HG03439 (cell line): ENCODE data around the gene AUTS2.

Source experiments
- ATAC-seq: cut with Tn5 transposase; IDR thresholded peaks from one replicate; pipeline ENCODE4 v1.9.1; 2021; ENCODE audit warnings: mild to moderate bottlenecking, moderate library complexity; ENCODE audit not compliant: unreplicated experiment

Gene AUTS2

DNA sequence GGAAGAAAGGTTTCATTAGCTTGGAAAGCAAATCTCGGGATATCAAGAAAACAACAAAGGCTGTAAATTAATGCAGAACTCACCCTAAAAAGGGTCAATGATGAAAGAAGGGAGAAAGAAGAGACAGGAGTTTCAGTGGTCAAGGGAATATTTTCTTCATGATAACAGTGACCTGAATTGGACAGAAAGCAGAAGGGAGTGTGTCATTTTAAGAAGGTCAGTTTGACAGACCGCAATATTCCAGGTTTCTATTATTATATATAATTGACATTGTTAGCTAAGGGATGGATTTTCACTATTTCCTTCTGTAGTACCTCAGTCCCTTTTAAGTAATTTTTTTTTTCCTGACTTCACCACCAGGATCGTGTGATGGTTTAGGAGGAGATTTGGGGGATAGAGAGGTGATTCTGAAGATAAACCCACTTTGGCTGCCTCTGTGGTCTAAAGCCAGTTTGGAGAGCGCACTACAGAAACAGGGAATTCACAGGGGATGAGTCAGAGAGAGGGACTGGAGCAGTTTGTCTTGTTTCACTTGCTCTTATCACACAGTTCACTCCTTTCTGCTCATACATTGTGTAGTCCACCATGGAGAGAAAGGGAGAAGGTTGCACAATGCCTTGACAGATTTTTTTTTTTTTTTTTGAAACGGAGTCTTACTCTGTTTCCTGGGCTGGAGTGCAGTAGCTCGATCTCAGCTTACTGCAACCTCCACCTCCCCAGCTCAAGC is 417.9 kb downstream of the AUTS2 start:
- no peak for ATAC-seq

DNA sequence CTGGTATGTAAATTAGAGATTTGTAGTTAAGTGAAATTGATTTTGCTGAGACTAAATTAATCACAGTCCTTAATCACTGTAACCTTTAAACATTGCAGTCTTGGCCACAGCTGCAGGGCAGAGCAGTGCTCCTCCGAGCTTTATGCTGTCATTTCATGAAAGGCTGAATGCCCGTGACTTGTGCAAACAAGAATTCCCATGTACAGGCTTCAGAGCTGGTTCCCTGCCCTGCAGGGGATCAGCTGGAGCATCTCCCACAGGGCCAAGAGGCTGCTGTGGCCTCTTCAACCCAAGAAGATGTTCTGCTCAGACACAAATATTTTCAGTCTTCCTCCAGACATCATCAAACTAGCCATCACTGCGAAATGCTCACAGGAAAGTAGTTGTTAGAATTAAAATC is 419.1 kb downstream of the AUTS2 start:
- no peak for ATAC-seq

DNA sequence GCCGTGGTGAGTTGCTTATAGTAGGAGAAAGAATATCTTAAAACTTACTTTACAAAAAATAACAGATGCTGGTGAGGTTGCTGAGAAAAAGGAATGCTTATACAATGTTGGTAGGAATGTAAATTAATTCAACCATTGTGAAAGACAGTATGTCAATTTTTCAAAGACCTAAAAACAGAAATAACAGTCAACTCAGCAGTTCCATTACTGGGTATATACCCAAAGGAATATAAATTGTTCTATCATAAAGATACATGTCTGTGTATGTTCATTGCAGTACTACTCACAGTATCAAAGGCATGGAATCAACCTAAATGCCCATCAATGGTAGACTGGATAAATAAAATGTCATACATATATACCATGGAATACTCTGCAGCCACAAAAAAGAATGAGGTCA is 420.4 kb downstream of the AUTS2 start:
- ATAC-seq, result no peak

DNA sequence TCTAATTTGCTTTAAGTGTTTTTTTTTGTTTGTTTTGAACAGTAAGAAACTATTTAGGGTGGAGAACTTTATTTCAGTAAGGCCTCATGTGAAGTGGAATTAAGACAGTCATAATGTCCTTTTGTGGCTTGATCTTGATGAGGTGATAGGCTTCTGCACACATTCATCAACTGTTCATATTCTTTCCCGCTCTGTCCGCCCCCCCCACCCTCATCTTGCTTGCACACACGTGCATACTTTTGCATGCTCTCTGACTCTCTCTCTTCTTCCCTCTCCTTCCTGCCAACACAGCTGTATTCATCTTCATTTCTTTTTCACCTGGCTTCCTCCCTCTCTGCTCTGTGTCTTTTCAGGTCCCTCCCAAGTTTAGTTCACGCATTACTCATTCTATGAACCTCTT is 429.6 kb downstream of the AUTS2 start:
- no peak for ATAC-seq

DNA sequence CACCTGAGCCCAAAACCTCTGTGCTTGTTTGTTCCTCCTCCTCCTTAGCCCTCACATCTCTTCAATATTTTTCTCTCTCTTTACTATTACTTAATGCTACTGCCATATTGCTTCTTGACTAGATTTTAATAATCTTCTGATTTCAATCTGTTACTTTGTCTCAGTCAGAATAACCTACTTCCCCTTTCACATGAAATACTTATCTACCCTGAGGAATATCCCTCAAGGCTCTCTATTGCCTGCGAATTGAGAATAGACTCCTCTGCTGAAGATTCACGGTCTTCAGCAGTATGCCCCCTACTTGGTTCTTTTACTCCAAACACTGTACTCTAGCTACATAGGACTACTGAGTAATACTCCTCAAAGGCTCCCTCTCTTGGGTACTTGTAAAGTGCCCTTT is 430.3 kb downstream of the AUTS2 start:
- no peak for ATAC-seq

DNA sequence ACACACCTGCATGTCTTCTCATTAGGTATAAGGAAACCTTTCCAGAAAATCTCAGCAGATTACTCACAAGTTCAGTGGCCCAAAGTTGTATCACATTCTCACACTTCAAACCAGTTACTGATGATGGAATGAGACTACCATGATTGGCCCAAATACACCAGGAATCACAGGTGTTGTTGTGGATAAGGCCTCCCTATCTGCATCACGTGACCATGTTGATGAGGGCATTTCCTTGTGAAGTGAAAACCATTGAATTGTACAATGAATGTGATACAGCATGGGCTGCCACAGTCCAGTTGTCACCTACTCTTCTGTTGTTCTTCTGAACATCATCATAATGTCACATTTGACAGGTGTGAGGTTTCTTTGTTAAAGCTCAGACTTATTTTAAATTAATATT is 431.7 kb downstream of the AUTS2 start:
- ATAC-seq, result no peak

DNA sequence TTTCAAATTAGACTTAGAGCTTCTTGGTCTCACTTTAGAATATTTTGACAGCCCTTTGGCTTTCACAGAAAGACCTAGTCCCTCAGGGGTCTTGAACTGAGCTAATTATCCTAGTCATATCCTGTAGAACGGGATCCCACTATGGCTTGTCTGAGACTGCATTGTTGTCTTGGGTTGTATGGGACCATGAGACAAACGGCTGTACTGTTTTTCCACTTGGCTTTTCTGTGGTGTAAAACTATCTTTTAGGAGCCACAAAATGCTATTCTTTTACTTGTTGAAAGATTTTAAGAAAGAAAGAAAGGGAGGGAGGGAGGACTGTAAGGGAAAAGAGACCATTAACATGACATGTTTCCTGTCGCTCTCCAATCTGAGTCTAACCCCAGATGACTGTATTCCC is 432.5 kb downstream of the AUTS2 start:
- ATAC-seq, result no peak

DNA sequence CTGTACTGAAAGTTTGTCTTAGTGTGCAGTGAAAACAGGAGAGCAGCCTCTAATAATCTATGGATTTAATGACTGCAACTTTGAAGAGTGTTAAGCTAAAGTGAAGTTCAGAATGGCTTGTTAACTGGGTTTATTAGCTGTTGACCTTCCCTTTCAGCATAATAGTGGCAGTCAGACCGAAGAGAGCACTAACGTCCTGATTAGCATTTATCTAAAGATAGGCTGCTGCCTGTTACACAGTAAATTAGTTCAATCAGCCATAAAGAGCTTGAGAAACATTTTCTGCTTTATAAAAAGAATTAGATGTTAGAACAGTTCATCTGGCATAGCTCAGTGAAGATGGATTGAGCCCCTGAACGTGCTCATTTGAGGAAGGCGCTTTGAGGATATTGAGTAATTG is 433.0 kb downstream of the AUTS2 start:
- ATAC-seq, result no peak

DNA sequence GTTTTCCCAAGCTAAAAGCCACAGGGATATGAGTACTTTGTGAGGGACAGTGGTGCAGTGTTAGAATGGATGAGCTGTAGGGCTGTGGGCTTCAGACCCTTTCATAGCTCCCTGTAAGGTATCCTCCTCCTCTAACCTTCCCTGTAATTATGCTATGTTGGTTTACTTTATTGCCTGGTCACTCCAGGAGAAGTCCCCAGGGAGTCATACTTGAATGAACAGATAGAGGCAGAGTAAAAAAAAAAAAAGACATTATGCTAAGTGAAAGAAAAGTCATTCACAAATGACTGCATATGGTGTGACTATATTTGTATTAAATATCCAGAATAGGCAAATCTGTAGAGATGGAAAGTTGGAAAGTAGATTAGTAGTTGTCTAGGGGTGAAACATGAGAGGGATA is 434.4 kb downstream of the AUTS2 start:
- ATAC-seq, result no peak

DNA sequence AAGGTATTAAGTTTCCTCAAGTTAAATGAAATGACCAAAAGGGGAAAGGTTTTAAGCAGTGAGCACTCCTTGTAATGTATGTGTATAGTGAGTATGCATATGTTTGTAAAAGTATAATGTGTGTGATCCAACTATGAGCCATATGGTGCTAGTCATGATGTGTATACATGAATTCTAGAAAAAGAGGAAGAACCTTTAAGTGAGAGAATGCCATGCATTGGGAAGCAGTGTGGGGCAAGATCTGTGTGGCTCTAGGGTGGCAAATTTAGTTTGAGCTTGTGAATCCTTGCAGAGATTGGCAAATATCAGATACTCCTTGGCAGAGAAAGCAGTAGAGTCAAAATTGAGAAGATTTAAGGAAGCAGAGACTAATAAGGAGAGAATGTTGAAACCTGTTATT is 435.0 kb downstream of the AUTS2 start:
- no peak for ATAC-seq

DNA sequence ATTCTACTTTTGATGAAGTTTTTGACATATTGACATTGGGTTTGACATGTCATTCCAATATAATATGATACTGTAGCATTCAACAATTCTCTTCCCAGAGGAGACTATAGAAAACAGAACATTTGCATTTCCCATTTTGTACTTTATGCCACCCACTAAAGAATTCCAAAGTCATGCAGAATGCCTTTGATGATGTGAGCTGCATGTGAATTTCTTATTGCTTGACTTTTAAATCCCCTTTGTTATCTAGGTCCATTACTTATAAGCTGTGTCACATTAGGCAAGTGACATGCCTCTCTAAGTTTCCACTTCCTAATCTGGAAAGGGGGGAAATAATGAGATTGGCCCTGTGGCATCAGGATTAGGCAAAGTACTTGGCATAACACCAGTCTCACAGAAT is 436.7 kb downstream of the AUTS2 start:
- ATAC-seq, result no peak

DNA sequence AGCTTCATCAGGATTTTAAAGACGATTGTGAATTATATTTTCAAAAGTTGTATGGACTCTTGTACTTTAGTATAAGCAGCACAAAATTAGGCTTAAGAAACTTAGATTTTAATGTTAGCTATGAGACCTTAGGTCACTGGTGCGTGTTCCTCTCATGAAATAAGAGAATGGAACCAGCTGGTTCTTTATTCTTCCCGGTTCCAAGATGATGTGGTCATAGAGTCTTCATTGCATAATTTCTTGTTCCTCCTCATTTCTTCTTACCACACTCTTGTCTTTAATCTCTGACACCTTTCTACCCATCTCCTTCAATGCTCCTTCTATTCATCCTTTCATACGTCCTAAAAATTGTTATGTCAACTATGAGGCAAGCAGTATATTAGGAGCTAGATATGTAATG is 437.2 kb downstream of the AUTS2 start:
- ATAC-seq, result no peak

DNA sequence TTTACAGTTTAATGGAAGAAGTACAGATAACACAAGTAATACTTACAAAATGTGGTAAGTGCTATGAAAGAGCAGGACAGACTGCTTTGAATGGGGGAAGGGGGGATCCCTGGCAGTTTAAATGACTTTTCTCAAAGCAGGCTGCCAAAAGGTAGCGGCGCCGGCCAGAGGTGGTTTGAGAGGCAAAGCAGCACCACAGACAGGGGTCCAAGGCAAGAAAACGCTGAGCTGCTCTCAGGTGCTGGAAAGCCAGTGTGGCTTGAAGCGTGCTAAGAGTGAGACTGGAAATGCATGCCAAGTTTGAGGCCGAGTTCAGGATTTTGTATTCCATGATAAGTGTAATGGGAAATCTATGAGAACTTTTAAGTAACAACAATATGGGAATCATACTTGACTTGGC is 437.7 kb downstream of the AUTS2 start:
- no peak for ATAC-seq

DNA sequence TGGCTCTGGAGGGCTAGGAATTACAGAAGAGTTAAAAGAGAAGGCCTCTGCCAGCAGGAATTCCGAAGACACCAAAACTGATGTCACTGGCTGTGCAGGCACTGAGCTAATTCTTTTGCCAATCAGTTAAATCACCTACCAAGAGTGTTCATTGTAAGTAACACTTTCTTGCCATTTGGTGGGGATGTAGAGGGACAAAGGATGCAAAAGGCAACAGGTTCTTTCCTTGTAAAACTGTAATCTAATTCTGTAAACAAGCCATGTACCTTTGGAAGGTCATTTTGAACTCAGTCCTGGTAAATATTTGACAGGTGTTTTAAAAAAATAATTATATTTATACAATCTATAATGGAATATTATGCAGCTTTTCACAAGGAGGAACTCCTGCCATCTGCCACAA is 438.4 kb downstream of the AUTS2 start:
- no peak for ATAC-seq

DNA sequence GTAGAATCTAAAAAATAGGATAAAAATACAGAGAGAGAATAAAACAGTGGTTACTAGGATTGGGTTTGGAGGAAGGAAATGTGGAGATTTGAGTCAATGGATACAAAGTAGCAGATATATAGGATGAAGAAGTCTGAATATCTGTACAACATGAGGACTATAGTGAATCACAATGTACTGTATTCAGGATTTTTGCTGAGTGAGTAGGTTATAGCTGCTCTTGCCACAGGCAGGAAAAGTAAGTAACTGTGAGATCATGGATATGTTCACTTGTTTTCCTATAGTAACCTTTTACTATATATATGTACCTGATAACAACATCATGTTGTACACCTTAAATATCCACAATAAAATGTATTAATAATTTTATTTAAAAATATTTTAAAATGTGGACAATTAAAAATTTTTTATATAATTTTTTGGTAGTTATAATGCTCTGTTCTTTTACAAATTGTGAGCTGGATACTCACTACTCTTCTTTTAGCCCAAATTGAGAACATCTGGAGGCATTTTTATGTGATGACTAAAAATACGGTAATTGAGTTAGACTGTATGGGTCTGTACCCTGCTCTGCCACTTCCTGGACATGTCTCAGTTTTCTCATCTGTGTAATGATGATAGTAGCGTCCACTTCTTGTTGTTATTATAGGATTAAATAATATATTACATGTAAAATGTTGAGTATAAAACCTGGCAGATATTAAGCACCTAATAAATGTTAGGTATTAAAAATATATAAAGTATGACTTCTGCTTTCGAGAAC is 439.1 kb downstream of the AUTS2 start:
- no peak for ATAC-seq

DNA sequence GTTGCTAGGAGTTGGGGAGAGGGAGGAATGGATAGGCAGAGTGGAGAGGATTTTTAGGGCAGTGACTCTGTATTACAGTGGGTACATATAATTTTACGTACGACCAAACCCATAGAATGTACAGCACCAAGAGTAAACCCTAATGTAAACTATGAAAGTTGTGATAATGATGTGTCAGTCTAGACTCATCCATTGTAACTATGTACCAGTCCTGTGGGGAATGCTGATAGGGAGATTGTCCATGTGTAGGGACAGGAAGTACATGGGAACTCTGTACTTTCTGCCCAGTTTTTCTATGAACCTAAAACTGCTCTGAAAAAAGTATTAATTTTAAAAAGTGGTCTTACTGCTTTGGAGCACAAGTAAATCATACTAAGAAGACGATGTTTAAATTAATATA is 441.8 kb downstream of the AUTS2 start:
- no peak for ATAC-seq

DNA sequence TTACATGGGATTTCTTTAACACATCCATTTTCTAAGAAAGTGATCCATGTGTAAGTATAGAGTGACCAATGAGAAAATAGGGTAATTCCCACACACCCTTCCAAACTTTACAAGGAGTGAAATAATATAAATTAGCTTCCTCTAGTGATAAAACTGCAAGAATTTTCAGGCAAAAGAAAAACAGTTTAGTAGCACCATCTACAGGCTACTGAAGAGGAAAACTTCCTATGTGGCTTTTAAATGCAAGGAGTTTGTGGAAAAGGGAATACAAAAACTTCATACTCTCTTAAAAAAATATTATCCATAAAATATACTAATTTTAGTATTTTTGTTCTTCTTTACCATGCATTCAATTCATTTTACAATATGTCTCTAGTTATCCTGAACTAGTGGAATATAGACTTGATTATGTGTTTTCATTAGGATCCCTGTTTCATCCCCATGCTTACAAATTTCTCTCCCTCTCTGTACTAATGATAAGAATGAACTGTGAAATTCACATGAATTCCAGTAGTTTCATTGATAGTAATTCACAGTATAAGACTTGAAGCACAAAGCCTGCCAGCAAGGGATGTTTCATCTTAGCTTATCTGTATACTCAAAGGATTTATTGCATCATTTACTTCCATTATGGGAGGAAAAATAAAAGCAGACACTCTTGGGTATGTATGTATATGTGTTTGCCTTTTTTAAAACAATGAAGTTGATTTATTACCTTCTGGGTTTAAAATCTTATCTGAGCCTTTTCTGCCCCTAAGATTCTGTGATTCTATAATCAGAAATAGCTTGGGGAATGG is 442.9 kb downstream of the AUTS2 start:
- ATAC-seq, result no peak

DNA sequence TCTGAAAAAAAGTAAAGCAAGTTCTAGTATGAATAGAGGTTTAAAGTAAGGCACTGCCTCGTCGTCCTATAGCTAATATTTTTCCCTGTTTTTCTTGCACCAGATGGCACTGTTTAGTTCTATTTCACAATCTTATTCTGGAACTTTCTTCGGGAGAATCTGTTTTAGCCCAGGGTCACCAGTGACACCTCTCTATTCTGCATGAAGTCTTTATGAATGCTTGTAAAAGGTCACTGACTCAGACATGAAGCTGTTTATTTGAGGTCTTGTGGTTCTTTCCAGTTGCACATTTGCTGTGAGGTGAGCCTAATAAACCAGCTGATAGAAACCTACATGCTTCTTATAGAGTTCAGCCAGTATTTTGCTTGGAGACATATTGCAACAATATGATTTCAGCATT is 444.3 kb downstream of the AUTS2 start:
- ATAC-seq, result no peak

DNA sequence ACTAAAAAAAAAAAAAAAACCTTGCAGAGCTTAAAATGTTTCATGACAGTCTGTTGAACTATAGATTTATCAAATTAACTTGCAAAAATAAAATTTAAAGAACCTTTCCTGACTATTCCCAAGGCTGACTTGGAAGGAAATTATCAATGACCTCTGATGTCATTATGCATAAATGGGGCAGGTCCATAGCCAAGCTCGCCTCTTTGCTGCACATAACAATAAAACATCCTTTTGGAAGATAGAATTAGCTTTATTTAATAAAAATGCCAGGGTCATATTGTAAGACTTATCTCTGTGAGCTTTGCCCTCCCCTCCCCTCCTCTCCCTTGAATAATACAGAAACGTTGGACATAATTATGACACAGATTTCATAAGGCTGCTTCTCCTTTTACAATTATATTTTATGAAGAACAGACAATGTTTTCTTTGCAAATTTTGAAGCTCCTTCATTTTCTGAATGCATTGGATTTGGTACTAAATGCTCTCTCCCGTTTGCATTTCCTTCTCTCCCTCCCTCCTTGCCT is 444.8 kb downstream of the AUTS2 start:
- no peak for ATAC-seq

DNA sequence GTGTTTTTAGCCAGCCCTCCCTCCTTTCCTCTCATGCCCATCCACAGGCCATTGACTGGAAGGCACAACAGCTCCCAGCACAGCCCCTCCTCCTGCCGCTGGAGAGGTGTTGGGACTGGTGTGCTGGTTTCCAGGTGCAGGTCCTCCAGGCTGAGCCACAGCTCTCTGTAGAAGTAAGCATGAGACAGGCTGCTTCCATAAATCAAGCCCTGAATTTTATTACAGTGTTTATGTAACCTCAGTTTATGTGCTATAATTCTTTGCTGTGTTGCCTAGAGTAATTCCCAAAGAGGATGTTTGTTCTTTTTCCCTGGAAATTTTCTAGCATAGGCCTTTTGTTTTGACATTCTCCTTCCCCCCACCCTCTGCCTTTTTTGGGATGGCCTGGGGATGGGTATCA is 445.8 kb downstream of the AUTS2 start:
- no peak for ATAC-seq

DNA sequence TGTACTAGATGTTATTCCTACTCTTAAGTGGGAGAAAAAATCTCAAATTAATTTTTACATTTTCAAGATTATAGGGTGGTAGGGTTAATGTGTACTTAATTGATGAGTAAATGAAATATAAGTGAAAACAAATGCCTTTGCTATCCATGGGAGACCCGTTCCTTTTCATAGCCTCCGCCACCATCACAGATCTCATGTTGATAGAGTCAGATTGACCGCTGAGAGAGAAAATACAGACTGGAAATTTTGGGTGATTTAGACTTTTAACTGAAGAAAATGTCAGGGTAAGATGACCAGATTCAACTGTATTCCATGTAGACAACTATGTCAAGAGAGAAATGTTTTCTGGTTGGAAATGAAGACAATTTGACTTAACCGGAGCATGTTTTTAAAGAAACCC is 446.2 kb downstream of the AUTS2 start:
- ATAC-seq, result no peak

DNA sequence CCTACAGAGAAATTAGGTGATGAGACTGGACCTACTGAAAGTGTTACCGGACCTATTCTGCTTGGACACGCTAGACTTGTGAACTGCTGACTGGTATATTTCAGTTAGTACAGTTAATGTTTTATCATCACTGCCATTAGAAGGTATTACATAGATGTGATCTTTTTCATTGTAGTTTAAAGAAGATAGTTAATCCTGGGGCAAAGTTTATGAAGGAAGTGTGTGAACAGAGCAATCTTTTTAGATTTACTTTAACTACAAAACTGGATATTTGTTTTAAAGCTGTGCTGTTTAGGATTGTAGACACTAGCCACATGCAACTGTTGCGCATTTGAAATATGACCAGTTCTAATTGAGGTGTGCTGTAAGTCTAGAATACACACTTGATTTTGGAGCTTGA is 446.7 kb downstream of the AUTS2 start:
- ATAC-seq, result no peak
